Stimulated activated CD8-positive, alpha-beta memory T cell treated with anti-CD3 and anti-CD28 coated beads, Interleukin-7, amount 100 ng/mL, for 4 hours (primary cell): Measurements from ENCODE around the gene TMEM236.

Experiments used
- DNase-seq, 2 donors: peaks; one replicate each; pipeline ENCODE4 v3.0.0-alpha.2; 2020; ENCODE audit warnings: low read depth in 2 of 2

Gene TMEM236

DNA sequence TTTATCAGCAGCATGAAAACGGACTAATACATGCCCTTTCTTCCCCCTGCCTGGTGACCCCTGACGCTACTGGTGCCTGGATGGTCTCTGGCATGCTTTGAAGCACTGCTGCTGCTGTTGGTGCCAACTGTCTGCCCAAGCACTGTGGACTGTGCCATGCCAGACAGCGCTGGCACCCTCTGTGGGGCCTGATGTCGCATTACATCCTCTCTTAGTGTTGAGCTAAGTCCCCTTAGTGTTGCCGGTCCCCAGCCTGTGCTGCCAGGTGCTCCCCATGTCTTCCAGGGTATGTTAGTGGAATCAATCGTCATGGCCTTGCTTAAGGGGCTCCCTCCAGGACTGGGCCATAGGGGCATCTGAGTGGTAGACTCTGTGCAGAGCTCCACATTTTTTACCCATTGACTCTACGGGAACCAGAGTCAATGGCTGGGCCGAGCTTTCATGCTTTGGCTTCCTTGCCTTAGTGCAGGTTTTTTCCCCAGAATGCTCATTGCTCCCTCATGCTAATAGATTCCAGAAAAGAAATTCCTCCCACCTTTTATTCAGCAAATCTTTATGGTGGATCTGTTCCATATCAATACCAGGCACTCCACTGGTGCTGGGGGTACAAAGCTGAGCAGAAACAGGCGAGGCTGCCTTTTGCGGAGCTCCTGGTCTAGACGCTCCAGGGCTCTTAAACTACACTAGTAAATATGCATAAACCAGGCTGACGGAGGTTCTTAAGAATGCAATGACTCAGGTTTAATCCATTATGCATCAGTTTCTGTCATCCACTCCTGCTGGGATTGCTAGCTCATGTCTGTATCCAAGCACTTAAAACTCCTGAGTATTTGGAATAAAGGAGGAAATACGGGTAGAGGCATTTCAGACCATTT, 35.3 kb downstream of the TMEM236 start:
- DNase-seq, result no peak

DNA sequence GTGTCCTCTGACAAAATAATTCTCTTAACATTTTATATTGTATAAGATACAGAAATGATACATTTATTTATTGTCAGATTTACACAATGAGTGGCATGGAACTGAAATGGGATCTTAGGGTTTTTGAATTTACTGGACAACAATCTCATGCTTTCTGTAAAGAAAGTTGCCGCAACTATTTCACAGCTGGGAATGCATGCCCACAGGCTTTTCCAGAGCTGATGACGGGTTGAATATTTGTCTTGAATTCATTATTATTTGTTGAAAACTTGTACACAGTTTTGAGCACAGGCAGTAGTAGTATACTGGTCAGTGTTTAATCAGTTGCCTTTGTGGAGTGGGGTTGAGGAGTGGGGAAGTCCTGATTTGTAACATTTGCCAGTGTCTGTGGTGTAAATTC, 36.6 kb downstream of the TMEM236 start:
- no peak for DNase-seq

DNA sequence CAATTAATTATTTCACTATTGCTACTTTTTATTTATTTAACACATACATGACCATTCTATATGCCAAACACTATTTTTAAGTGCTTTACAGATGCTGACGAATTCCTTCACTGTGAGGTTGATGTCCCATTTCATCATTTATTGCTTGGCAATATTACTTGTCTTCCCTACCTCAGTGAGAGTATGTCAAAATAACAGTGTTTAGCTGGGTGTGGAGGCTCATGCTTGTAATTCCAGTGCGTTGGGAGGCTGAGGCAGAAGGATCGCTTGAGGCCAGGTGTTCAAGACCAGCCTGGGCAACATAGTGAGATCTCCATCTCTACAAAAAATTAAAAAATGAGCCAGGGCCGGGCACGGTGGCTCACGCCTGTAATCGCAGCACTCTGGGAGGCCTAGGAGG, 37.4 kb downstream of the TMEM236 start:
- no peak for DNase-seq

DNA sequence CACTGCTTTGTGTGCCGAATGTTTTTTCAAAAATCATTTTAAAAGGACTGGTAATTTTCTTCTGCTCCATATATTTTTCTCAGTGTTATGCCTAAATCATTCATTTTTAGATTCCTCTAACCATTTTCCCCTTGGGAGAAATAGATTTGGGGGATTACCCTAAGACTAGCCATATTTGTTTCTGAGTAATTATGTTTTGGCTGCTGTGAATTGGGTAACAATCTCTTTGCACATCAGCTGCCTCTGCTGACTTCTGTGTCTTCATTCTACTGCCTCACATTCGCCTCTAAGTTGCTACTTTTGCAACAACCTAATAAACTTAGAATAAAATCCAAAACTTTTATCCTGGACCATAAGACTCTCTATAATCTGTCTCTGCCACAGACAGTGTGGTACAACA, 38.6 kb downstream of the TMEM236 start:
- DNase-seq, result no peak

DNA sequence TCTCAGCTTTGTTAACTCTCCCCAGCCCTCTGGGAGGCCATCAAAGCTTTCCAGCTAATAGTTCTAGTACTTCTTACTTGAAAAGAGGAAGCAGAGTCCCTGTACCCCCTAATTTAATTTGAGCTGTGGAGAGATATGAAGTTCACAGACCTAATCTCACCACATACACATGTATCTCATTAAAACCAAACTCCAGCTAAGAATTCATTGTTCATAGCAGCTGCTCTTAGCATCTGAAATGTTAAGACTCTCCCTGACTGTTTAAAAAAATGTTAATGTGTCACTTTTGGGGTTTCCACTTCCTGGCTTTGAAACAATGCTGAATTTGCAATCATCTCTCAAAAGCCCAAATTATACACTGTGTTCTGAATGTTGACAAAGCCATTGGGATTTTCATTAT, 41.0 kb downstream of the TMEM236 start:
- DNase-seq, result no peak

DNA sequence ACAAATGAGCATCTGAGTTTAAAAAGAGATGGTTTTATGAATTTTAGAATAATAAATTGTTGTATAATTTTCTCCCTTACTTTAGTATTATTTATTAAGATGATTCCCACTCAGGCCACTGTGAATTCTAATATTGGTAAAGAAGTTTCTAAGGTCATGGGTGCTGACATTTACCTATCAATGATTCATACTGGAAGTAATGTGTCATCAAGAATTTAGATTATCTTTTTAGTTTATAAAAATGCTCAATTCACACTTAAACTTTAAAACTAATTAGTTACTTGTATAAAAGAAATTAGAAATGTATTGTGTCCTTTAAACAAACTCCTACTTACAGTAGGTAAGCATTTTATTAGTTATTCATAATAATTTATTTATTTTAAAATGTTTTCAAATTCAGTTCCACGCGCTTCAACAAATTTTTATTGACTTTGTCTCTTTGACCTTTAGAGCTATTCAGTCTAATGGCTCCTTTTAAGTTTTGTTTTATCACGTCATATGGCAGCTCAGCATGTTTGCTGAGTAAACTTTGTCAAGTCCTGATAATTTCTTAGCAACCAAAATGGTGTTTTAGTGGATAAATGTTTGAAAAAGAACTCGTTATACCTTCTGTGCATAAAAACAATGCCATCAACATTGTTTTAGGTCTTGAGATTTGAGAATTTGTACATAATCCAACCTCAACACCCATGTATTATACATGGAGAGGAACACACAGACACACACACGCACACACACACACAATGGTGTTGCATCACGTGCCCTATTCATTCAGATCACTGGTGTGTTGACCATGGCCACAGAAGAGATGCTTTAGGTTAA, 42.0 kb downstream of the TMEM236 start:
- no peak for DNase-seq

DNA sequence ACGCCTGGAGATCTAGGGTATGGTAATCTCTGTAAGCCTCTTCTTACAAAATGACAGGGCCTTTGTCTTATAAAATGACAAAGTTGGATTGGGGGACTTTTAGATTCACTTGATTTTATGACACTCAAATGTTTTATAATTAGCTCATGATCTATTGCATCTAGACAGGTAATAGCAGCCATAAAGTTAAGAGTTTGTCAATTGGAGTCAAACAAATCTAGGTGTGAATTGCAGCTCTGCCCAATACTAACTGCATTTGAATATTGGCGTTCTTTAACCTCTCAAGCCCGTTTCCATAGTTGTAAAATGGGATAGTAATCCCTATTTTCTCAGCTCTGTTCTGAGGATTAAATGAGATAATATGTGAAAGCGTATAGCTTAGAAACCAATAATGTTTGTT, 43.1 kb downstream of the TMEM236 start:
- DNase-seq, result no peak

DNA sequence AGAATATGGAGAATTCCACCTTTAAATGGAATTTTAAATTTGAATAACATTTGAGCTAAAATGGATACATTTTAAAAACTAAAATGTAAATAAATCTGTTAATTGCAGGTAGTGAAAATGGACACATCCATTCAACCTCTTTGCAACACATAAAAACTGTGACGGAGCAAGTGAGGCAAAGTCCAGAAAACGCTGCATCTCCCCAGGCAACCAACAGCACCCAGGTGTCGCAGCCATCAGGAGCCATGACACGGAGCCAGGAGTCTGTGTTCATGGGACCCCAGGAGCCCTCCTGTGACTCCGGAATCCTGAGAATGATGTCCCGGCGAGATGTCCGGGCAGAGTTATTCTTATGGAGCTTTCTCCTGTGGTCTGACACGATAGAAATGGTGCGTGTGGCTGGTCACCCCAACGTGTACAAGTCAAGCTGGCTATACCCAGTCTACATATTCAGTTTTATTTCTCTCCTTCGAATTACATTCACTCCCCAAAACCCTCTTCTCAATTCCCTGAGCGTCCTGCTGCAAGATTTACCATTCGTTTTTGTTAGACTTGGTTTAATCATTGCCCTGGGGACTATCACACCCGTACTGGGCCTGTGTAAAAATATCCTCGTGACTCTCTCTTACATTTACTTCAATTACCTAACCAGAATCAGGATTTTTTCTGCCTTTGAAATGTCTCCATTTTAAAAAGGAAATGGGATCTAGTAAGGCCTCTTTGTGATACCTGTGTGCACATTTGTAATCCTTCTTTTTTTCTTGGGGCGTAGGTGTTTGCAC, 44.0 kb downstream of the TMEM236 start:
- DNase-seq, result no peak

DNA sequence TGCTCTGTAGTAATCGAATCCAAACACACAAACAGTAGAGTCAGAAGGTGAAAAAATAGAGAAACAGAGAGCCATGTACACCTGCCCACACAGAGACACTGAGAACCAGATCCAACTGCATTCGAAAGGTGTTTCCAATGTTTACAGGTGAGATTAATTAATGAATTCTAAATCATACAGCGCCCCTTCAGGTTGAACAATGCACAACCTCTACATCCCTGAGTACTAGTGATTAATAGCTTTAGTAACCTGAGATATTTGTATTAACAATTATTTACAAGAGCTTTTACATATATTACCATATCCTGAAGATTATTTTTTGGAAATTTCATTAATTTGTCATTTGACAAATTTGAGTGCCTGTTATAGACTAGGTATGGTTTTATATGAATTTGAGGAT, 49.5 kb downstream of the TMEM236 start:
- no peak for DNase-seq

DNA sequence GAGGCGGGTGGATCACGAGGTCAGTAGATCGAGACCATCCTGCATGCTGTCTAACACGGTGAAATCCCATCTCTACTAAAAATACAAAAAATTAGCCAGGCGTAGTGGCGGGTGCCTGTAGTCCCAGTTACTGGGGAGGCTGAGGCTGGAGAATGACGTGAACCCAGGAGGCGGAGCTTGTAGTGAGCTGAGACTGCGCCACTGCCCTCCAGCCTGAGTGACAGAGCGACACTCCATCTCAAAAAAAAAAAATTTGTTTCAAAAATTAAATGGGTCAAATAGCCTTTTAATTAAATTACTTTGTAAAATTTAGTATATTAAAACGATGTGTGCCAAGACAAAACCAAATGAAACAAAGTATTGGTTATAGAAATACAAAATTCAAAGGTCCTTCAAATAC, 50.3 kb downstream of the TMEM236 start:
- DNase-seq, result no peak

DNA sequence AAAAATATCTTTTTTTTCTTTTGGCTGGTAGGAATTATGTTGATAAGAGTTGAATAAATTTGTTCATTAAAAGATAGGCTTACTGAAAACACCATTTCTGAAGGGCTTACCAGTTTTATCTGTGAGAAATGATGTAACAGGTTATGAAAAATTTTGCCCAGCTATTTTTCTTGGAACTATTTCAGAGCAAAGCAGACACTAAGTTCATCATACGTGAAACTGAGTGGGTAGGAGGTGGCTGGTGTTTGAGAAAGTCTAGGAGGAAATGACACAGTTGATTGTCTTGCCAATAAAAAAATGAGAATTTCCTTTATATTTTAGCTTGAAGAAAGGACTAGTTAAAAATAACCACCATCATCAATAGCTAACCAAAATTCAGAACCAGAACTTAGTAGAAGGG, 51.0 kb downstream of the TMEM236 start:
- DNase-seq, result no peak

DNA sequence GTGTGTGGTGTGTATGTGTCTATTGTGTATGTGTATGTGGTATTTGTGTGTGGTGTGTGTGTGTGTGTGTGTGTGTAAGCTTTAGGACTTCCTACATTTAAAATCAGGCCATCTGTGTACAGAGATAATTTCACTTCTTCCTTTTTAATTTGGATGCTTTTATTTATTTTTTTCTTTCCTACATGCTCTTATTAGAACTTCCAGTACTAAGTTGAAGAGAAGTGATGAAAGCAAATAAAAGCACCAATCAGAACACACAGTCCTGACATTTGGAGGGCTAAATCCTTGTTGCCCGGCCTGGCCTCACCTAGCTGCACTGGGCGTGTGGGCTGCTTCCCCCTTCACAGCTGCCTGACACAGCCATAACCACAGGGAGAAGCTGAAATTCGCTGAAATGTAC, 53.3 kb downstream of the TMEM236 start:
- DNase-seq, result no peak

DNA sequence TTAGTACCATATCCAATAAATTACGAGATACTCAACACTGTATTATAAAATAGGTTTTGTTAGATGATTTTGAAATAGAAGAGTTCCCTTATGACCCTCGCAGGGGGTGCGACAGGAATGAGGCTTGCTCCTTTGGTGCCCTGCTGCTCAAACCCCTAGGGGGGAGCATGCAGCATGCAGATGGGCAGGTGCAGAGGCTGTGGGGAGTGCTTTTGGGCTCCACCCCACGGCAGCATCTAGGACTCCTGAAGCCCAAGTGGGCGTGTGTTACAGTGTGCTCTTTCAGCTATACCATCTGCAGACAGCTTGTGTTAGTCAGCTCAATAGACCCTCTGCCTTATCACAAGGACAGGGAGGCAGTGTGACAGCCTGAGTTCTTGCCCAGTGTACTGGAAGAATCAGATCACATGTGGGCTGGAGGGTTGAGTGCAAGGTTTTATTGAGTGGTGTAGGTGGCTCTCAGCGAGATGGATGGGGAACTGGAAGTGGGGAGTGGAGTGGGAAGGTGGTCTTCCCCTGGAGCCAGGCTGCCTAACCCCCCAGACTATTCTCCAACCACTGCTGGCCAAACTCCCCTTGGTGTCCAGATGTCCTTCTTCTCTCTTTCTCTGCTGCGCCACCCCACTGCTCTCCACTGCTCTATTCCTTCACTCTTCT, 54.0 kb downstream of the TMEM236 start:
- DNase-seq, result no peak

DNA sequence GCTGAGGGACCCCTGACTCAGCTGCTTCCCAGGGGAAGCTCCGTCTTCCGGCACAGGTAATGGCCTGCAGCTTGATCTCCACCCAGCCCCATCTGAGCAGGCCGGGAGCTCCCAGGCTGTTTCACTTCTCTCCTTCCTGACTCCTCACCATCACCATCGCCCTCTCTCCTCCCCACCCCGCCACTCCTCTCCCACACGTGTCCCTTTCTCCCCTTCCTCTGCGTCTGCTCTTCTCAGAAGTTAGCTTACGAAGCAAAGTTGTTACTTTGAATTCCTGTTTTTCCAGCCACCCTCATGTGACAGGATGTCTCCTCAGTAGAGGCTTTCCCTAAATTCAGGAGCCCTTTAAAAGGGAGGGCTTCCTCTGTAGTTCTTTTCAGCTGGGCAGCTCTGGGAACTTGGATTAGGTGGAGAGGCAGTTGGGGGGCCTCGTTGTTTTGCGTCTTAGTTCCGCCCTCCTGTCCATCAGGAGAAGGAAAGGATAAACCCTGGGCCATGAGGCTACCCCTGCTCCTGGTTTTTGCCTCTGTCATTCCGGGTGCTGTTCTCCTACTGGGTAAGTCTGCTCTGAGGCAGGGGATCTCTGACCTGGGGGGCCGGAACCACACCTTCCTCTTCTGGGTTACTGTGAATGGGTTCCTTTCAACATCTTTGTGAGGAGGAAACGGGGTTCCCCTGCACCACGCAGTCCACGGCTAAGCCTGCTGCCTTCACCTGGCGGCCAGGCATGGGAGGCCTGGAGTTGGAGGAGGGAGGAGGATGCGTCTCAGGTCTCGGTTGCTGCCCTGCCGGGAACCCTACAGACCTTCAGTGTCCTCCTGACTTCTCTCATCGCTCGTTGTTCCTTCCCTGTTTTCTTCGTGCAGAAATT, 57.2 kb downstream of the TMEM236 start, which contains the start of gene MRC1:
Gene MRC1 (plus strand): TSS at position 378 of the 871 bp plus-strand sequence. CDS start 118 bp downstream, at position 496.
- DNase-seq, result no peak

DNA sequence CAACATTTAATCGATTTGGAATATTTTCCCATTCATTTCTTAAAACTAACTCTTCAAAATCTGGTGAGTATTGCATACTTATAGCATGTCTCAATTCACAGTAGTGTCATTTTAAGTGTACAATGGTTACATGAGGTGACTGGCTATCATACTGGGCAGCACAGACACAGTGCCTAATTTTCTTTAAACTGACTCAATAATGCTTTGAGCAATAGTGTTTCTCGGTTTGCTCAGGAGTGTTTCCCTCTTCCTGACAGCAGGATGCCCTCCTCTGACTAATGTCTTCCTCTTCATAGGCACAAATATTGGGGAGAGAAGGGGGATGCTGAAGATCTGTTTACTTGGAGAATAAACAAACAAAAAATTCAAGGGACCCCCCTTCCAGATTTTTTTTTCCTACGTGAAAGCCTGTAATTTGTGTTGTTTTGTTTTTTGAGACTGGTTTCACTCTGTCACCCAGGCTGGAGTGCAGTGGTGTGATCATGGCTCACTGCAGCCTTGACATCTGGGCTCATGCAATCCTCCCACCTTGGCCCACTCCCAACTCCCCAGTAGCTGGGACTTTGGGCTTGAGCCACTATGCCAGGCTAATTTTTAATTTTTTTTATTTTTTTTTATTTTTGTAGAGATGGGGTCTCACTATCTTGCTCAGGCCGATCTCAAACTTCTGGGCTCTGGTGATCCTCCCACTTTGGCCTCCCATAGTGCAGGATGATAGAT, 59.3 kb downstream of the TMEM236 start:
- DNase-seq, result no peak

DNA sequence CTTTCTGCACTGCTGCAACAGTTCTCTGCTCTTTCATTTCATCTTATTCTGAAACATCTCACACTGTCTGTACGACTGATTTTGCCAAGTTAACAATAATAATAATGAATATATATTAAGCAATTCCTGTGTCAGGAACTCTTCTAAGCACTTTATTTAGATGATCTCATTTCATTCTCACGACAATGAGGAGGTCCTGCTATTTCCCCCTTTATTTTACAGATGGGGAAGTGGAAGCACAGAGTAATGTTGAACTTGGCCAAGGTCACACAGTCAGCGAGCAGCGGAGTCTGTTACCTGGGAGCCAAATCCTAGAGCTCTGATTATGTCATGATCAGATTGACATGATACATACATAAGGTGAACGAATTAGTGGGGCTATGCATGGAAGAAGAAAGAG, 63.0 kb downstream of the TMEM236 start:
- no peak for DNase-seq

DNA sequence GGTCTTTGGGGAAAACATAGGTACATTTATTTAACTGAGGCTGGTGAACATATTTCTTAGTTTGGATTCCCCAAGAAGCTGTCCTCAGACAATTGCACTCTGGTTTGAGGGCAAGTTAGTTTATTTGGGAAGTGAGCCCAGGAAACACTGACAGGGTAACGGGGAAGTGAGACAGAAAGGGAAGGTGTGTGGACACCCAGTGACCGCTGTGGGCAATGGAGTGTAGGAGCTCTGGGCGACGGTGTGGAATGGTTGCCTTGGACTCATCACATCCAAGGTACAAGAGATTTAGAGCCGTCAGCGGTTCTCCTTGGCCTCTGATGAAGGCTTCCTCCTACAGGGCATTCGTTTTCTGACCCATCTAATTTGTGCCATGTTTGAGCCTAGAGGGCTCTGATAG, 64.2 kb downstream of the TMEM236 start:
- DNase-seq, result no peak

DNA sequence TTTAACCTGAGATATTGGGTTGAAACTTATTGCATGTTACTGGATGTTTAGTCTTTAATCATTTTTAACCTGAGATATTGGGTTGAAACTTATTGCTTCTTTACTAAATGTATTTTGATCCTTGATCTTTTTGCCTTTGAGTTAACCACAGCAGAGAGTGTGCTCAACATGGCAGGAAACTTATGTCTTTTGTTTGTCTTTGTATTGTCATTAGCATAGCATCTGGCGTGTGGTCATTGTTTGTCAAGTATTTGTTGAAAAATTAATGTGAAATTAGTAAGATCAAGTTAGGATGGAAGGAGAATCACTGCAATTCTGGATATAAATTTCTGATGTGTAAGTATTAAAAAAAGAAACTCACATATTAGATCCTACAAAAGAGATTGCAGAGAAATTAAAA, 65.3 kb downstream of the TMEM236 start:
- DNase-seq, result no peak

DNA sequence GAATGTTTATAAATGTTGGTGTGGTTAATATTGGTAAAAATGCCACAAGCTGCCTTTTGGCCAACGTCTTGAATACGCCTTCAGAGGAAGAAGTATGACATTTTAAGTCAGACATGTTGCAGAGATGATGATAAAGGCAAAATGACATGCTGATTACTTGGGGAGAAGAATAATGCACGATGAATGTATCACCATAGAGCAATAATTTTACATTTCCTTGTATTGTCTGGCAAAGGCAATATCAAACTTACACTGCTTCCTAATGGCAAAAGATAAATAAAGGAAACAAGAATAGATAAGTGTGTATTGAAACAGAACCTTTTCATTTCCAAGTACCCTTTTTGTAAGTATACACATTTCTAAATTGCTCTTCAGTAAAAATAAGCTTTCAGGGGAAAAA, 65.8 kb downstream of the TMEM236 start:
- DNase-seq, result no peak

DNA sequence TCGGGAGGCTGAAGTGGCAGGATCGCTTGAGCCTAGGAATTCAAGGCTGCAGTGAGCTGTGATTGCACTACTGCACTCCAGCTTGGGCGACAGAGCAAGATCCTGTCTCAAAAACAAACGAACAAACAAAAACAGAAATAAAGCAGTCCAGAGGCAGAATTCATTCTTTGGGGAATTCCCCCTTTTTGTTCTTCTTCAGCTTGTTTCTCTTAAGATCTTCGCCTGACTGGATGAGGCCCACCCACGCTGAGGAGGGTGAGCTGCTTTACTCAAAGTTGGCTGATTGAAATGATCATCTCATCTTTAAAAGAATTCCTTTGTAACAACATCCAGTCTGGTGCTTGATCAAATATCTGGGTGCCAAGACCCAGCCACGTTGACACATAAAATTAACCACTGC, 67.8 kb downstream of the TMEM236 start:
- no peak for DNase-seq
